K562 (cell line): Measurements from ENCODE around the gene CADPS2. TPM values are rescaled to one million over a fixed set of nuclear protein-coding genes. Genes with fewer than 3 reads are reported as not detected.

Experiments
- ATAC-seq: fragments of 200-7000 bp; cut with Tn5 transposase; 3 replicates; pipeline ENCODE4 v1.9.1; 2020; ENCODE audit warnings: moderate library complexity
- BruUV-seq: library from RNA; stranded (reverse); fragments of 400-500 nt; replicated peaks from 2 replicates; lab custom pipeline; 2021; lab: Mats Ljungman, UMichigan
- CTCF ChIA-PET: fragments of 300-600 bp; formaldehyde crosslinking; extraction: SDS; loops from one replicate; lab custom pipeline; 2021; ENCODE audit warnings: low intra/inter-chr PET ratio; lab: Yijun Ruan, JAX
- POLR2A ChIA-PET: fragments of 300-600, 350-650 bp; sonication (Branson Sonifier 250); formaldehyde crosslinking; extraction: SDS; loops from one replicate; lab custom pipeline; 2021; ENCODE audit warnings: antibody characterized with exemption, inconsistent platforms; lab: Yijun Ruan, JAX
- DNase-seq, 4 experiments: peaks; one replicate each; pipeline versions ENCODE4 v3.0.0 to v3.0.0-alpha.2; 2011 to 2018; ENCODE audit warnings: low spot score in 3 of 4, mixed read lengths in 3 of 4; ENCODE audit errors: extremely low read depth in 1 of 4
- FAIRE-seq: peaks from 2 replicates; lab custom pipeline; 2011; peaks lifted over from hg19 to GRCh38; lab: Jason Lieb, UNC
- H2AFZ ChIP-seq: 2 replicates; pipeline ENCODE4 v1.6.0; 2011; ENCODE audit warnings: low read depth, low read length, control low read depth, inconsistent platforms
- H3K27ac ChIP-seq: fragments of 200-600 bp; 3 replicates; pipeline ENCODE4 v1.8.0; 2011; ENCODE audit warnings: low read depth, mild to moderate bottlenecking, control low read depth, inconsistent platforms, low read length, moderate library complexity, mixed read lengths; ENCODE audit errors: extremely low read depth
- H3K27me3 ChIP-seq, 2 experiments: fragments of 300-600 bp in 1 of 2; 2 replicates in 1 of 2; 3 replicates in 1 of 2; pipeline versions ENCODE4 v1.6.0 to v1.8.0; 2011; ENCODE audit warnings: inconsistent platforms in 2 of 2, low read length in 2 of 2, mild to moderate bottlenecking in 1 of 2, mixed read lengths in 1 of 2, moderate library complexity in 1 of 2; ENCODE audit not compliant: control insufficient read depth in 2 of 2, insufficient read depth in 2 of 2
- H3K36me3 ChIP-seq: fragments of 300-600 bp; 3 replicates; pipeline ENCODE4 v1.8.0; 2011; ENCODE audit warnings: mild to moderate bottlenecking, low read length, inconsistent platforms; ENCODE audit not compliant: control insufficient read depth, insufficient read depth
- H3K4me1 ChIP-seq, 2 experiments: fragments of 200-600 bp in 1 of 2; replicated peaks in 1 of 2; 2 replicates in 1 of 2; 3 replicates in 1 of 2; pipeline versions ENCODE4 v1.5.1 to v1.8.0; 2011; ENCODE audit warnings: inconsistent platforms in 2 of 2, low read length in 2 of 2, mild to moderate bottlenecking in 1 of 2, mixed read lengths in 1 of 2, moderate library complexity in 1 of 2; ENCODE audit not compliant: control insufficient read depth in 2 of 2, insufficient read depth in 2 of 2
- H3K4me2 ChIP-seq: 2 replicates; pipeline ENCODE4 v1.6.1; 2011; ENCODE audit warnings: low read length, control low read depth, inconsistent platforms, mixed read lengths; ENCODE audit not compliant: insufficient read depth
- H3K4me3 ChIP-seq: fragments of 200-600 bp; sonication (generic), shearing (Covaris generic); 2 replicates; pipeline ENCODE4 v1.5.1; 2016; ENCODE audit warnings: control low read depth, inconsistent platforms
- H3K79me2 ChIP-seq: fragments of 200-600 bp; 3 replicates; pipeline ENCODE4 v1.8.0; 2011; ENCODE audit warnings: low read length, inconsistent platforms; ENCODE audit not compliant: control insufficient read depth, insufficient read depth
- H3K9ac ChIP-seq, 2 experiments: 2 replicates each; pipeline versions ENCODE4 v1.6.0 to v1.6.1; 2011; ENCODE audit warnings: low read depth in 2 of 2, low read length in 2 of 2, control low read depth in 1 of 2, inconsistent platforms in 1 of 2, mild to moderate bottlenecking in 1 of 2, mixed read lengths in 1 of 2; ENCODE audit not compliant: insufficient read depth in 1 of 2
- H3K9me1 ChIP-seq: one replicate; pipeline ENCODE4 v1.6.0; 2011; ENCODE audit warnings: inconsistent platforms, mild to moderate bottlenecking, low read length, moderate library complexity; ENCODE audit not compliant: control insufficient read depth, insufficient read depth
- H3K9me3 ChIP-seq: replicated peaks from 2 replicates; pipeline ENCODE4 v1.5.1; 2011; ENCODE audit warnings: low read depth, low read length, inconsistent platforms; ENCODE audit not compliant: control insufficient read depth, insufficient read depth
- H4K20me1 ChIP-seq: replicated peaks from 2 replicates; pipeline ENCODE4 v1.6.1; 2011; ENCODE audit warnings: low read length, inconsistent platforms, mixed read lengths; ENCODE audit not compliant: control insufficient read depth, insufficient read depth
- ARID3A ChIP-seq: IDR thresholded peaks from 2 replicates; pipeline ENCODE4 v1.6.1; 2012; ENCODE audit warnings: low read depth, low read length, improper control_type of control experiment, borderline replicate concordance
- ATF2 ChIP-seq: sonication (generic); formaldehyde crosslinking; IDR thresholded peaks from 2 replicates; pipeline ENCODE4 v1.8.1; 2022; ENCODE audit warnings: missing genetic modification reagents
- CHD7 ChIP-seq: fragments of 200-600 bp; sonication (generic); IDR thresholded peaks from one replicate; pipeline ENCODE4 v1.6.1; 2012; ENCODE audit warnings: mild to moderate bottlenecking, low read depth, low read length, inconsistent platforms
- ZSCAN29 ChIP-seq: fragments of 450-650 bp; IDR thresholded peaks from 2 replicates; pipeline ENCODE4 v1.6.1; 2017
- WGBS: fragments of 100-300 bp; shearing (Covaris generic); methylation state at CpG from one replicate; pipeline ENCODE4 v1.1.6; 2016; ENCODE audit warnings: low coverage, mixed read lengths; ENCODE audit not compliant: insufficient coverage; ENCODE audit errors: missing lambda C conversion rate; 5-methylcytosine and 5-hydroxymethylcytosine counted together
- in situ Hi-C: fragments of 300-500 bp; cut with MboI; formaldehyde crosslinking; loops from 4 replicates; pipeline ENCODE4 v1.15.0; 2018; ENCODE audit warnings: inconsistent platforms, mixed read lengths
- intact Hi-C: fragments of 100-400 bp; cut with micrococcal nuclease; formaldehyde crosslinking; loops from 2 replicates; pipeline ENCODE4 v1.14.2; 2022
- polyA plus RNA-seq, 8 experiments: library from polyadenylated mRNA; depleted of rRNA in 4 of 8; stranded (reverse) in 5 of 8; unstranded in 3 of 8; fragments of >200 nt; fragmentation: Nextera tagmentation in 2 of 8; fragmentation: Illumina TruSeq in 1 of 8; extraction: Ambion mirVana in 2 of 8; extraction: Trizol in 1 of 8; gene quantifications; 2 replicates each; pipeline versions ENCODE4 v1.2.1 to v1.2.3, GENCODE V29; 2011 to 2014; ENCODE audit warnings: inconsistent platforms in 1 of 8, missing spikeins in 1 of 8
- total RNA-seq, 7 experiments: library from RNA; depleted of rRNA in 6 of 7; stranded (reverse); fragments of >200 nt in 6 of 7; fragmentation: Illumina TruSeq in 2 of 7; extraction: Trizol in 2 of 7; gene quantifications; 2 replicates each; pipeline versions ENCODE4 v1.2.1 to v1.2.3, GENCODE V29; 2011 to 2021; ENCODE audit warnings: low replicate concordance in 1 of 7

Gene CADPS2
- total and polyA plus RNA-seq, 9 of the 15 experiments (the other 6 are each of a cell fraction or from before 2014, with no cell fraction given): 0.03 to 0.14 (median 0.04) TPM; not detected in 1

- Histone ChIP-seq H3K9me1 (no peaks in the 10 kb centered on the region), H3K9me3 (no peaks in the 10 kb centered on the region), H2AFZ (peak overlapping the region; percentile 41; the same call in 1 of the 2 replicates), H3K27ac (no peak overlapping the region), H3K4me1 (peaks cover 0 to 15% of the 10 kb centered on the region in 2 experiments; a peak in 2 of 5 replicates), H3K9ac (peak overlapping the region in 1 of 2 experiments; percentile 70; a peak in 2 of 4 replicates), H3K4me2 (peak overlapping the region; percentile 49; the same call in 1 of the 2 replicates), H3K4me3 (peak overlapping the region; percentile 36), H3K27me3 (peaks cover 15 to 20% of the 10 kb centered on the region in 2 experiments), H4K20me1 (no peaks in the 10 kb centered on the region), H3K36me3 (no peaks in the 10 kb centered on the region), H3K79me2 (no peaks in the 10 kb centered on the region)
- ChIA-PET CTCF (no interaction called here), POLR2A (interaction anchor here (0.8 kb wide), 1 partner anchor 18 kb away, joined by 5 read pairs; no protein-coding TSS in a partner anchor)
- 6% methylated on average over 70 of the region's 70 CpGs for WGBS
- DNase-seq (peak; percentile 8 to 27 (median 17)), ATAC-seq (peak; percentile 61), FAIRE-seq (no peak)
- in situ Hi-C loops (no loop called here), intact Hi-C loops (no loop called here)
- no TSS peak for BruUV-seq
- TF ChIP-seq ARID3A (no peak), ZSCAN29 (no peak), CHD7 (no peak), ATF2 (CRISPR knock-in tag) (no peak)
These were observed 490 bp downstream of the CADPS2 start for GRCh38 chr7:122885583-122886356.
